SW 1271 (cell line): ENCODE measurements around the gene LMX1B.
A peak's percentile ranks its signal among the peaks of the same experiment; 100 is the strongest.
"Not testable (repeated sequence)": the region's sequence is repeated elsewhere in the genome, so short reads cannot be mapped to it uniquely, and the experiment has no call there.

Experiments
- DNase-seq, 2 experiments: peaks; one replicate each; lab custom pipeline; 2025; lab: John Stamatoyannopoulos, UW

The LMX1B gene

DNA sequence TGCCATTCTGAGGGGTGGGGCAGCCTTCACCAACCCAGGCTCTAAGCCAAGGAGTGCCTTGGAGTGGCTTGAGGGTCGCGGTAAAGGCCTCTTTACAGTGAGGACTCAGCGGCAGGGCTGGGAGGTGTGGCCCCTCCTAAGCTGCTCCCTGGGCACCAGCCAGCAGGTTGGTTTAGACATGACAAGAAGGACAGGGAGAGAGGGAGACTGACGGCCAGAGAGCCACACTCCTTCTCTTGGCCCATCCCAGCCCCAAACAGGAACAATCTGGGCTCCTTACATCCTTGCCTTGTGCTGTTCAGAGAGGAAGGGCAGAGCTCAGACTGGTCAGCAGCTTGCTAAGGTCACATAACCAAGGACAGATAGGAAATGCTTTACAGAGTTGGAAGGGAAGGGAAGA is 94.5 kb downstream of the LMX1B start:
- no peak for DNase-seq

- no peak for DNase-seq
Measured at GRCh38 chr9:126709241-126709640, 95.5 kb downstream of the LMX1B start.

DNA sequence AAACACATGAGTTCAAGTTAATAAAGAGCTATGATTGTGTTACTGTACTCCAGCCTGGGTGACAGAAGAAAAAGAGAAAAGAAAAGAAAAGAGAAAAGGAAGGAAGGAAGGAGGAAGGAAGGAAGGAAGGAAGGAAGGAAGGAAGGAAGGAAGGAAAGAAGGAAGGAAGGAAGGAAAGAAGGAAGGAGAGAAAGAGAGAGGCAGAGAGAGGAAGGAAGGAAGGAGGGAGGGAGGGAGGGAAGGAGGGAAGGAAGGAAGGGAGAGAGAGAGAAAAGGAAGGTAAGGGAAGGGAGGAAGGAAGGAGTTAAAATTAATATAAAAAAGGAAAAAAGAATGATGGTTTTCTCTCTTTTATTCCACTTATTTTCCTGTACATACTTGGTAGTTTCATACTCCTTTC is 101.7 kb downstream of the LMX1B start:
- DNase-seq, result no peak

DNA sequence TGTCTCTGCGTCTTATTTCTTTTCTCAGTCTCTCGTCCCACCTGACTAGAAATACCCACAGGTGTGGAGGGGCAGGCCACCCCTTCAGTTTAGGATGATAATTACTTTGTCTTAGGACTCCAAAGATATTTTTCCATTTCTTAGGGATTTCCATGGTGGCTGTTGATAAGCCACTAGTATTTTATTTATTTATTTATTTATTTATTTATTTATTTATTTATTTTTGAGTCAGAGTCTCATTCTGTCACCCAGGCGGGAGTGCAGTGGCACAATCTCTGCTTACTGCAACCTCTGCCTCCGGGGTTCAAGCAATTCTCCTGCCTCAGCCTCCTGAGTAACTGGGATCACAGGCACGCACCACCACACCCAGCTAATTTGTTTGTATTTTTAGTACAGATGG is 103.7 kb downstream of the LMX1B start:
- DNase-seq, result not testable (repeated sequence)

DNA sequence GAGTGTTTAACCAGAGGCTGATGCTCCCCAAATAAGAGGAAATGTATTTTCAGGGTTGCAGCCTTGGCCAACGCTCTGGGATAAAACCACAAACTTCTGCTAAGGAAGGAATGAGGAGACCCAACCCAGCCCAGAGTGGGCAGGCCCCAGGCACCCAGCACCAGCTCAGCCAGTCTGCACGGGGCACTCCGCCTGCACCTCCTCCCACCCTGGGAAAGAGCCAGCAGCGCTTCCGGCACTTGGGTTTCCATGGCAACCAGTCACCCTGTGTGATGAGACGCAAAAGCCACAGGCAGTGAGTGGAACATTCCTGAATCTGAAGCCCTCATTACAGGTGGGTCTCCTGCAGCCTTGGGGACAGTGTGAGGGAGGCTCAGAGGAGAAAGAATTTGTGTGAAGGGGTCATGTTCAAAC is 105.9 kb downstream of the LMX1B start:
- DNase-seq, result peak in 1 of 2 experiments; percentile 30

DNA sequence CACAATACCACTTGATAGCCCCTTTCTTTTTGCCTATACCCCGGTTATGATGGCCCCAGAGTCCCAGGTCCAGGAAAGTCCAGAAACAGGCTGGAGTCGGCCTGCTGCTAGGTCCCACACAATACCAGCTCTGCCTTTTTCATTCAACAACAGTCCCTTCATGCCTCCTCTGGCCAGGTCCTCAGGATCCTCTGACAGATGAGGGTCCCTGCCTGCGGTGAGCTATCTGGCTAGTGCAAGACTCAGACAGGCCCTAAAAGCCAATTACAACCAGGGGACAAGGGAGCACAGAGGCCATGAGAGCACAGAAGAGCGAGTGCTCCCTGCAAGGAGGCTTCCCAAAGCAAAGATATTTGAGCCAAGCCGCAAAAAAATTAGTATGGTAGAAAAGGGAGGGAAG is 106.3 kb downstream of the LMX1B start:
- DNase-seq, result no peak

GRCh38 chr9:126720661-126721563 is 107.2 kb downstream of the LMX1B start:
- DNase-seq, result no peak

DNA sequence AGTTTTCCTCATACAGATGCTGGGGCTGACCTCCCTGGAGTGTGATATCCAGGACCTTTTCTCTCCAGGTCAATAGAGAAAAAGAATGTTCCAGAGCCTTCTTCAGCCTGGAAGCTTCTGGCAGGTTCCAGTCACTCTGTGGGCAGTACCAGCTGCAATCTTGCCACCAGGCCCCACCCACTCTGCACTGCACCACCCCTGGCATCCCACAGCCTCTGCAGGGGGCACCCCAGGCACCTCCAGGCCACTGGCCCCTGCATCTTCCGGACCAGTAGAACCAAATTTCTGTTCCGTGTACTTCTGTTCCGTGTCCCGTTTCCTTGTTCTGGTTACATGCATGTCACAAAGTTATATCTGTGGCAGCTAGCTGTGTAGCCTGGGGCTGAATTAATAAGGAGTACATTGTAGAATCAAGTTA is 107.8 kb downstream of the LMX1B start:
- DNase-seq, result no peak

GRCh38 chr9:126722252-126722921 is 108.7 kb downstream of the LMX1B start:
- peak; percentile 78 for DNase-seq

DNA sequence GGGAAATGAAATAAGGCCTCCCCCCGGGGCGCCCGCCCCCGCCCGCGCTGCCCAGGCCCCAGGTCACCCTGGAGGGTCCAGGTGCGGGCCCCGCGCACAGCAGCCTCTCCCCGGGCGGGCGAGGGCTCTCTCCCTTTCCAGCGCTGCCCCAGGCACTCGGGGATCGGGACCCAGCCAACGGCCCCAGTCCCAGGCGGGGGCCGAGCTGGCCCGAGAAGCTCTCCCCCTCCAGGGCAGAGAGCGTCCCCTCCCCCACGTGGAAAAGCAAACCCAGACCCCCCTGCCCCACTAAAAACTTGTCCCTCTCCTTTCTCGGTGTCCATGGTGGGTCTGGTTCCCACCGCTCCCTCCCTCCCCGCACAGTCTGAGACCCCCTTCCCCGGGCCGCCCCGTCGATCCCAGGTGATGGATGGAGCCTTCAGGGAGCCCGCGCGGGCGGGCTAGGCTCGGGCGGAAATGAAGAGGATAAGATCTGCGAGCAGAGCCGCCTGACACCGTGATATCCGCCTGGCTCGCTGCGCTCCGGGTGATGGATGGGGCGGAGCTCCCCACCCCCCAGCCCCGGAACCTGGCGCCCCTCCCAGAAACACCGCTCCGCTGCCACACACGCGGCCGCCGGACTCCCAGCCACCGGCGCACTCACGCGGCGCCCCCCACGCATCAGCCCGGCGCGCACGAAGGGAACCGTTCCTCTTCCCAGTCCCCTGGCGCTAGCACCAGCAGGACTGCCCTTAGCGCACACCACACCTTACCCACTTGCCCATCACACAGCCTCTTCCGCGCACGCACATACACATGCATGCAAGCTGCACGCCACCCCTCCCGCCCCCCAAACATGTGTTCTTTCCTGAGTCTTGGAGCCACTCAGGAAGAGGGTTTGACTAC is 109.4 kb downstream of the LMX1B start:
- DNase-seq, result peak; percentile 25 to 60

GRCh38 chr9:126723807-126724172 is 110.1 kb downstream of the LMX1B start:
- peak in 1 of 2 experiments; percentile 35 for DNase-seq

- no peak for DNase-seq
Measured at GRCh38 chr9:126724226-126724625, 110.5 kb downstream of the LMX1B start.

GRCh38 chr9:126725485-126725884 is 111.8 kb downstream of the LMX1B start:
- not testable (repeated sequence) for DNase-seq

DNA sequence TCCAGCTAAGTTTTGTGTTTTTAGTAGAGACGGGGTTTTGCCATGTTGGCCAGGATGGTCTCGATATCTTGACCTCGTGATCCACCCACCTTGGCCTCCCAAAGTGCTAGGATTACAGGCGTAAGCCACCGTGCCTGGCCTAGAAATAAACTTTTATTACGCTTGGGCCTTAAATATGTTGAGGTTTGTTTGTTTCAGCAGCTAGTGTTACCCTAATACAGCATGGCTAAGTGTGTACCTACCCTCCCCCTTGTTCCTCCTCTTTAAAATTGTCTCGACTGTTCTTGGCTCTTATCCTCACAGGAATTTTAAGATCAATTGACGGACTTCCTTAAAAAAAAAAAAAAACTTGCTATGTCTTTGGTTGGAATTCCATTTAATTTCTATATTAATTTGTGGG is 114.5 kb downstream of the LMX1B start:
- DNase-seq, result not testable (repeated sequence)

DNA sequence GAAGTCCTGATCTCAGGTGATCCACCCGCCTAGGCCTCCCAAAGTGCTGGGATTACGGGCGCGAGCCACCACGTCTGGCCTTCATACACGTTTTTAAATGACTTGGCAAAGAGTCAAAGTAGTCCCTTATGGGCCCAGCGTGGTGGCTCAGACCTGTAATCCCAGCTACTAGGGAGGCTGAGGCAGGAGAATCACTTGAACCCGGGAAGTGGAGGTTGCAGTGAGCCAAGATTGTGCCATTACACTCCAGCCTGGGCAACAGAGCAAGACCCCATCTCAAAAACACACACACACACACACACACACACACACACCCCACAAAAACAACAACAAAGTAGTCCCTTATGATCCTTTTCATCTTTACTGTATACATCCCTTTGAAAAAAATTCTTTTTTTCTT is 116.9 kb downstream of the LMX1B start:
- not testable (repeated sequence) for DNase-seq

DNA sequence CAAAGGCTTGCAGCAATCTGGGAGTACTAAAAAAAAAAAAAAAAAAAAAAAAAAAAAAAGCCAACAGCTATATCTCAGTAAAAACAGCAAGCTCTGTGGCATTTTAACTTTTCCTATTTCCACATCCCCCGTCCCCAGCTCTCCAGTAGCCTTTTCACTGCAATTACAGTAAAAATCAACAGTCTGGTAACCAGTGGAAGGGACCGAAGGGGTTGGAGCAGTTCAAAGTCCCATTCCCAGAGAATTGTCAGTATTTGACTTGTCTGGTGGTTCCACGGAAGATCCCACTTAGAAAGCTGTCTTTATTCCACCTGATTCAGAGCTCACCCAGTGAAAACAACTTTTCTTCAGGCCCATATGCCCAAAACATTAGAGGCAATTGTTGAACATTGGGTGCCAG is 119.3 kb downstream of the LMX1B start:
- DNase-seq, result no peak

DNA sequence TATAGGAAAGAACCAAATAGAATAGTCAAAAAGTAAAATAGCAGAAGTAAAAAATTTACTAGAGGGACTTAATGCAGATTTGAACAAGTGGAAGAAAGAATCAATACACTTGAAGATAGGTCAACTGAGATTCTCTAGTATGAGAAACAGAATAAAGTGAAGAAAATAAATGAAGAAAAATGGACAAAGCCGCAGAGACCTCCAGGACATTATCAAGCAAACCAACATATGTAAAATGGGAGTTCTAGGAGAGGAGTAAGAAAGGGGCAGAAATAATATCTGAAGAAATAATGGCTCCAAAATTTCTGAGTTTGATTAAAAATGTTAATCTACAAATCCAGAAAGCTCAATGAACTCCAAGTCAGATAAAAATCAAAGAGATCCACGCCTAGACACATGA is 121.1 kb downstream of the LMX1B start:
- DNase-seq, result no peak

DNA sequence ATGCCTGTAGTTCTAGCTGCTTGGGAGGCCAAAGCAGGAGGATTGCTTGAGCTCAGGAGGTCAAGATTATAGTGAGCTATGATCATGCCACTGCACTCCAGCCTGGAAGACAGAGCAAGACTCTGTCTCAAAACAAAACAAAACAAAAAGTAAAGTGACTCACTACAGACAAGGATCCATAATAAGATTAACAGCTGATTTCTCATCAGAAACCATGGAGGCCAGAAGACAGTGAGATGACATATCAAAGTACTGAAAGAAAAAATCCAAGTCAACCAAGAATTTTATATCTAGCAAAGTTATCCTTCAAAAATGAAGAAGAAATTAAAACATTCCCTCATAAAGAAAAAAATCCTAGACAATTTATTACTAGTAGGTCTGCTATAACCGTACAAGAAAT is 121.8 kb downstream of the LMX1B start:
- no peak for DNase-seq

DNA sequence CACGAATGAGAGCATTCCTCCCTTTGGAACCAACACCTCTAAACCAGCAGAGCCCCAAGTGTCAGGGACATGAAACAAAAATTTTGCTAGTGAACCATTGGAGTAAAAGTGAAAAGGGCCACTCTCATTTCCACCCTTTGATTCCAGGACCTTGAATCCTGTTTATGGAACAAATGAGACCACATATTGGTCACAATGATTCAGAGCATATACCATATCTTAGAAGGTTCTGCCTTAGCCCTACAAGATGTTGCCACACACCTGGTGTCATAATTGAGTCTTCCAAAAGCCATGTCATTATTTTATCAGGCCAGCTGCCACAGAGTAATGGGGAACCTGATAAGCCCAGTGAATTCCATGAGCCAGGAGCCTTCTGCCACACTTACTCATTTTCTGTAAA is 124.8 kb downstream of the LMX1B start:
- no peak for DNase-seq

DNA sequence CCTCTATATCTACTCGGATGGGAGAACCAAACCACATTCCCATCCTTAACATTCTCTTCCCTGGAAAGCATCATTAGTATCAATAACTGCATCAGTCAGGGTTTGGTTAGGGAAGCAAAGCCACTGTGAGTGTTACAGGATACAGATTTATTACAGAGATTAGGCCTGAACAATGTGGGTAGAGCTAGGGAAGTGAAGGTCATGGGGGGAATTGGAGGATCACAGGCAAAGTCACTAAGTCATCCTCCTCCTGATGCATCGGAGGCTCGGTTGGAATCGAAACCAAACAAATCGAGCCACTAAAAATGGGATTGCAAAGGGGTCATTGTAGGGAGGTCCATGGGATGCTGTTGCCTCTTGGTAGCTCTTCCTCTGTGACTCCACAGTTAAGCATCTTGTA is 129.3 kb downstream of the LMX1B start:
- DNase-seq, result no peak

DNA sequence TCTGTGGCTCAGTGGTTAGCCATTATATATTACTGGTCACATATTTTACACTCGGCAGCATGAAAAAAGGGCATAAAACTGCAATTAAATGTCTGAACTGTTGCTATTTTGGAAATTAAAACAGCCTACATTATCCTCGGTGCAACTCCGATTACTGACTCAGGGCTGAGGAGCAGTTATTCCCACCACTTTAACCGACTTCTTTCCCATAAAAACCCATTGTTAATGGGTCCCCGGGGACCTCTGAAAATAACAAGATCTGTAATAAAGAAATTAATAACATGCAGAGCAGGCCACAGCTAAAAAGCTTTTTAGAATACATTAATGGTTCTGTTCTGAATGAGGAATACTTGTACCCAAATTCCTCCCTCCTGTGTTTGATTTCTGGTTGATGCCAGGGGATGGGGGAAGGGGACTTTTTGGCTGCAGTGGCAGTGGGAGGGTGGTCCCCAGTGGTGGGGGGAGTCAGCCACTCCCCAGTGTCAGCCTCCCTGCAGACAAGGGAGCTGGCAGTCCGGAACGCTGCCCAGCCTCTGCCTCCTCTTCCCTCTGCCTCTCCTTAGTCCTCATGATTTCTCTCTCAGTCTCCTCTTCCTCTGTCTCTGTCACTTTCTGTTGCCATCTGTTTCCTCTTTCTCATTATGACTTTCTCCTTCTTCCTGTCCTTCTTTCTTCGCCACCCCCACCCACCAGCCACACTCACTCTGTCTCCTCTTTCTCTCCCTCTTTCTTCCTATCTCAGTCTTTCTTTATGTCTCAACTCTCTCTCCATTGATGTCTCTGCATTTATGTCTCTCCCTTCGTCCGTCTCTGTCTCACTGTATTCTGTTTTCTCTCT is 132.1 kb downstream of the LMX1B start:
- no peak for DNase-seq
